ENCODE measurements around the gene LRRC2. TPM values are rescaled to one million over a fixed set of nuclear protein-coding genes. Genes with fewer than 3 reads are reported as not detected.

Gene LRRC2
- total RNA-seq, 1 donor from 2014 or later, result 0.87 TPM

- no peak overlapping the region for H3K27ac Mint-ChIP-seq
- no peak for DNase-seq (ENCODE audit: low spot score in 2 of 2, unreplicated experiment in 2 of 2)
- H3K4me3 Mint-ChIP-seq, result peak overlapping the region; percentile 74
- no peaks in the 10 kb centered on the region for H3K36me3 Mint-ChIP-seq
- peaks cover 8% of the 10 kb centered on the region for H3K9me3 Mint-ChIP-seq
- no peak for TF ChIP-seq CTCF (IDR thresholded peaks at IDR 0.05; ENCODE audit: unreplicated experiment)
- peaks cover 12% of the 10 kb centered on the region for H3K4me1 Mint-ChIP-seq
- H3K27me3 Mint-ChIP-seq (ENCODE audit: low read depth), result peaks cover 45% of the 10 kb centered on the region
Measured at GRCh38 chr3:46565077-46565476, 1.0 kb downstream of the LRRC2 start.

- peaks cover 46% of the 10 kb centered on the region for H3K27me3 Mint-ChIP-seq (ENCODE audit: low read depth)
- H3K36me3 Mint-ChIP-seq, result no peaks in the 10 kb centered on the region
- peaks cover 15% of the 10 kb centered on the region for H3K4me1 Mint-ChIP-seq
- no peak for DNase-seq (ENCODE audit: low spot score in 2 of 2, unreplicated experiment in 2 of 2)
- H3K9me3 Mint-ChIP-seq, result peaks cover 1% of the 10 kb centered on the region
- TF ChIP-seq CTCF (IDR thresholded peaks at IDR 0.05; ENCODE audit: unreplicated experiment), result no peak
- H3K4me3 Mint-ChIP-seq, result no peak overlapping the region
- H3K27ac Mint-ChIP-seq, result no peak overlapping the region
Measured at GRCh38 chr3:46564190-46565021, 1.7 kb downstream of the LRRC2 start.

GRCh38 chr3:46561951-46562350 lies 4.2 kb downstream of the LRRC2 start:
- Mint-ChIP-seq H3K27ac (no peak overlapping the region), H3K4me1 (peaks cover 28% of the 10 kb centered on the region), H3K9me3 (peaks cover 1% of the 10 kb centered on the region), H3K36me3 (peaks cover 1% of the 10 kb centered on the region), H3K4me3 (no peak overlapping the region), H3K27me3 (ENCODE audit: low read depth) (peaks cover 39% of the 10 kb centered on the region)
- no peak for DNase-seq (ENCODE audit: low spot score in 2 of 2, unreplicated experiment in 2 of 2)
- TF ChIP-seq CTCF (IDR thresholded peaks at IDR 0.05; ENCODE audit: unreplicated experiment), result no peak

- Mint-ChIP-seq H3K9me3 (peaks cover 4% of the 10 kb centered on the region), H3K4me3 (no peak overlapping the region), H3K27ac (no peak overlapping the region), H3K36me3 (peaks cover 1% of the 10 kb centered on the region), H3K27me3 (ENCODE audit: low read depth) (peaks cover 39% of the 10 kb centered on the region), H3K4me1 (peaks cover 28% of the 10 kb centered on the region)
- DNase-seq (ENCODE audit: low spot score in 2 of 2, unreplicated experiment in 2 of 2), result no peak
- TF ChIP-seq CTCF (IDR thresholded peaks at IDR 0.05; ENCODE audit: unreplicated experiment), result no peak
Measured at GRCh38 chr3:46561511-46561910, 4.6 kb downstream of the LRRC2 start.

- Mint-ChIP-seq H3K27me3 (ENCODE audit: low read depth) (peaks cover 18% of the 10 kb centered on the region), H3K4me3 (peak overlapping the region; percentile 82), H3K9me3 (peaks cover 15% of the 10 kb centered on the region), H3K36me3 (peaks cover 1% of the 10 kb centered on the region), H3K4me1 (peaks cover 16% of the 10 kb centered on the region), H3K27ac (peak overlapping the region; percentile 36)
- no peak for TF ChIP-seq CTCF (IDR thresholded peaks at IDR 0.05; ENCODE audit: unreplicated experiment)
- DNase-seq (ENCODE audit: low spot score in 2 of 2, unreplicated experiment in 2 of 2), result no peak
Measured at GRCh38 chr3:46559091-46559704, 6.9 kb downstream of the LRRC2 start.
